Ammon's horn (tissue), 1 donor: Measurements from ENCODE around the gene GJA1.

Experiments
- DNase-seq: peaks from one replicate; pipeline ENCODE4 v3.0.0-alpha.2; 2016; ENCODE audit warnings: low spot score

GJA1 gene

DNA sequence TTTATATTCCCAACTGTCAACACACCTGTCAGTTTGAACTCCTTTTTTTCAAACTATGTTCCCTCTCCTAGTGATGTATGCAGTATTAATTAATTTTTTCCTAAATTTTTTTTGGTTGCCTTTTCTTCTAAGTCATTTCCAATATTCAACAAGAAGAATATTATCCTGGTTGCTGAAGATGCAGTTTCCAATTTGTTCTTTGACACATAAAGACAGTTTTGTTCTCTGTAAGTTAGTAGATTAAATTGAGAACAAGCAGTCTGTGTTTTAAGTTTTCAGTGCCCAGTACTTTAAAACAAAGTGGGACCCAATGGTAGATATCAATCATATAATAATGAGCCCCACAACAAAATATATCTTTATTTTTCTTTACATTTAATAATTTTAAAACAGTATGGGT lies 47.3 kb downstream of the GJA1 start:
- no peak for DNase-seq

DNA sequence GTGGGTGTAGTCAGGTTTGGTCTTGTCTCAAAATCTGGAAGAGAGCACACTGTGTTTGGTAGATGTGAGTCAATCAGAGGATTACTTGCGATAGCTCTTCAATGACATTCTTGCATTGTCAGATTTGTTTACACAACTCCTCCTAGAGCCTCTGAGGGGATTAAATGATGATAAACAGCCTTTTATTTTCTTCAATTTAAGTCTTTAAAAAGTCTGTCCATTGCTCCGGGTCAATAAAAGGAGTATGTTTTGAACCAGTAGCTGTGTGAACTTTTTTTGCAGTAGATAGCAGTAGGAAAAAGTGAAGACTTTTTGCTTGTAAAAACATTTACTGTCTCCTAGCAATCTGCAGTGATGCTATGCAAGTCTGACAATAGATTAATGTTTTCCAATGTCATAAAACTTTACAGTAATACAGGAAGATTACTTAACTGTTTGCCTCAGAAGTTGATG lies 49.9 kb downstream of the GJA1 start:
- DNase-seq: no peak

DNA sequence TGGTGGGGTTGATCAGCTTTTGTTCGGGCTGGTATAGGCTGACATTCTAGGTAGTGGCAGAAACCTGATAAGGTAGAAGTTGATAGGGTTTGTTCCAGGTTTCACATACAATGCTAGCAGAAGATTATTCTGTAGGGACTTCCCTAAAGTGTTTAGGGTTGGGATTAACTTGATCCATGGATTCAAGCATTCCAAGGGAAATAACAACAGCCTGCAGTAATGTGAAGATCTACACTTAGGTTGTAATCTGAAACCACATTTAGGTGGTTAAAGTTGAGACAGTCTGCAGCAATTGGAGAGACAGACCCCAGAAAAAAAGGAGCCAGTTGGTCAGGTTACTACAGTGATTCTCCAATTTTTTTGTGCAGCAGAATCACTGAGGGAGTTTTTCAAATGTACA lies 56.1 kb downstream of the GJA1 start:
- DNase-seq: no peak

DNA sequence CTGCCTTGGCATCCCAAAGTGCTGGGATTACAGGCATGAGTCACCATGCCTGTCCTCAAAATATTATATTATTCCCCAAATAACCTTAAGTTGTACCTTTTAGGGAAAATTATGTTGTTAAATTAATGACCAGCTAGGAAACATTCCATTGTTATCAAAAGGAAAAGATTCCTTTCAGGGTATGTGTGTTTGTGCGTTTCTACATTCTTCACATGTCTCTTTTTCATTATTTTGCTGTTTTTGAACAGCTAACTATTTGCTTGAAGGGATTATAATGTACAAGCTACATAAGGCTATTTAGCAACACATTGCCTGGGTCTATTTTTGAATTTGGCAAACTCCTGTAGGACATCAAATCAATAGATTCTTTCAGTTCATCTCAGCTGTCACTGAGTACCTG lies 57.1 kb downstream of the GJA1 start:
- no peak for DNase-seq

- DNase-seq: no peak
Observed at GRCh38 chr6:121497970-121498375, 62.5 kb downstream of the GJA1 start.

DNA sequence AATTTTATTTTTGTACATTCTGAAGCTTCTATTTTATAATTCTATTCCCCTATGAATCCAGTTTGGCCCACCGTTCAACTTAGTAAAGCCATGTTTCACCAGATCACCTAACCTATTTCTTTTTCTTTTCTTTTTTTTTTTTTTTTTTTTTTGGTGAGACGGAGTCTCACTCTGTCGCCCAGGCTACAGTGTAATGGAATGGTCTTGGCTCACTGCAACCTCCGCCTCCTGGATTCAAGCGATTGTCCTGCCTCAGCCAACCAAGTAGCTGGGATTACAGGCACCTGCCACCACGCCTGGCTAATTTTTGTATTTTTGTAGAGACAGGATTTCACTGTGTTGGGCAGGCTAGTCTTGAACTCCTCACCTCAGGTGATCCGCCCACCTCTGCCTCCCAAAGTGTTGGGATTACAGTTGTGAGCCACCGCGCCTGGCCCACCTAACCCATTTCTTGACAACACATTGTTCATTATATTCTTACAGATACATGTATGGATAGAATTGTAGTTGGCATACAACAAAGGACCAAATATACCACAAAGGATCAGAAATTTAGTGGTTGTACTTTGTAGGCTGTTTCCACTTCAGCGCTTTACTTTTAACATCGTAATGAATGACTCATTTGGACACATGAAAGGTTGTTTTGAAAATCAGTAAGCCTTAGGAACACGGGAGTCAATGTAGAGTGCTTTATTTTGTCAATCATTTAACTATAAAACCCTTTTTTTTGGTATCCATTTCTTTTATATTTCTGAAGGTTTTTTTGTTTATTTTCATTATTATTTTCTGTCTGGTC lies 63.2 kb downstream of the GJA1 start:
- no peak for DNase-seq
